ENCODE measurements around the gene EGFL8. TPM values are rescaled to one million over a fixed set of nuclear protein-coding genes. Genes with fewer than 3 reads are reported as not detected.

Gene EGFL8
- total and polyA plus RNA-seq, 2 of the 8 experiments (the other 6 are each of a cell fraction or from before 2014, with no cell fraction given) = 5.0 to 9.2 TPM

DNA sequence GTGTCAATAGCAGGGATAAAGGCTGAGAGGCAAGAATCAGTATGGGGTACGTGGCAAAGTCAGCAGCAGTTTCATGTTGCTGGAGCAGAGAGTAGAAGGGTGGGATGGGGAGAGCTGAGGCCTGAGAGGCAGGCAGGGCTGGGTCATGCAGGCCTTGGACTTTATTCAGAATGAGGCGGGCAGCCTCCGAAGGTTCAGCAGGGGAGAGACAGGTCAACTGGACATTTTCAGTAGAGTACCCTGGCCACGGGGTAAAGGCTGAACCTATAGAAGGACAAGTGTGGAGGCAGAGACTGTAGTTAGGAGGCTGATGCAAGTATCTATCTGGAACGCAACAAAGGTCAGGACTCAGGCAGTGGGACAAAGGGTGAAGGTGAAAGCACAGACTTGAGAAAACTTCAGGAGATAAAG lies 45.8 kb downstream of the EGFL8 start:
- H3K23ac ChIP-seq (ENCODE audit: insufficient read length) = no peak overlapping the region
- H2BK12ac ChIP-seq (ENCODE audit: low read depth, low read length) = no peak overlapping the region
- H3K27ac ChIP-seq (ENCODE audit: low read depth, low read length) = no peak overlapping the region
- H2BK5ac ChIP-seq (ENCODE audit: low read depth, low read length) = no peak overlapping the region
- no peak for FAIRE-seq
- no peak overlapping the region for H3K9ac ChIP-seq (replicated peaks in 1 of 4; ENCODE audit: extremely low read depth in 1 of 4, low read depth in 3 of 4, low read length in 3 of 4)
- H3K56ac ChIP-seq (replicated peaks; ENCODE audit: insufficient read length, low read depth, low read length) = no peak overlapping the region
- no peaks in the 10 kb centered on the region for H3K23me2 ChIP-seq (ENCODE audit: low read depth, low read length)
- no peak overlapping the region for H4K5ac ChIP-seq (ENCODE audit: insufficient read length, low read depth, low read length)
- no peak overlapping the region for H3K4me2 ChIP-seq (ENCODE audit: insufficient read depth in 1 of 2, low read depth in 2 of 2, low read length in 2 of 2)
- no peak overlapping the region for H2AK5ac ChIP-seq (ENCODE audit: low read depth, low read length)
- H3K79me1 ChIP-seq (ENCODE audit: low read depth, low read length) = no peaks in the 10 kb centered on the region; the same call in 1 of the 2 replicates
- H3K18ac ChIP-seq (ENCODE audit: extremely low read depth, low read length) = no peak overlapping the region
- H2BK120ac ChIP-seq (replicated peaks; ENCODE audit: low read depth, low read length) = no peak overlapping the region
- no peak overlapping the region for H2BK20ac ChIP-seq (ENCODE audit: low read length)
- H3K14ac ChIP-seq (ENCODE audit: insufficient read length) = no peak overlapping the region
- no peak overlapping the region for H4K8ac ChIP-seq (ENCODE audit: extremely low read depth, insufficient read depth, low read length)
- H3K36me3 ChIP-seq (ENCODE audit: control insufficient read depth in 2 of 4, insufficient read depth in 4 of 4, low read length in 3 of 4) = no peaks in the 10 kb centered on the region
- DNase-seq (ENCODE audit: low read depth in 1 of 2, low spot score in 2 of 2) = no peak
- ChIA-PET POLR2A (ENCODE audit: partially characterized antibody) (no interaction called here), CTCF (ENCODE audit: partially characterized antibody) (no interaction called here)
- H3K4me3 ChIP-seq (ENCODE audit: extremely low read depth in 1 of 4, insufficient read depth in 2 of 4, low read depth in 3 of 4, low read length in 4 of 4) = no peak overlapping the region
- H2BK15ac ChIP-seq (ENCODE audit: low read length) = no peak overlapping the region
- H3K9me3 ChIP-seq (ENCODE audit: insufficient read depth in 2 of 2, low read depth in 1 of 2, low read length in 1 of 2) = no peaks in the 10 kb centered on the region
- no peak overlapping the region for H2AFZ ChIP-seq (ENCODE audit: low read length)
- H4K20me1 ChIP-seq (replicated peaks in 1 of 2; ENCODE audit: control insufficient read depth in 1 of 2, insufficient read depth in 2 of 2, low read length in 2 of 2) = no peaks in the 10 kb centered on the region
- no peak overlapping the region for H3K4ac ChIP-seq (replicated peaks; ENCODE audit: insufficient read length, low read depth, low read length)
- H3K4me1 ChIP-seq (replicated peaks in 1 of 4; ENCODE audit: control insufficient read depth in 3 of 4, insufficient read depth in 4 of 4, low read length in 3 of 4) = no peaks in the 10 kb centered on the region
- no peaks in the 10 kb centered on the region for H3K79me2 ChIP-seq (ENCODE audit: control insufficient read depth in 1 of 2, insufficient read depth in 2 of 2, low read length in 2 of 2)
- H4K91ac ChIP-seq (replicated peaks; ENCODE audit: insufficient read length, low read length) = no peak overlapping the region
- H3K27me3 ChIP-seq (replicated peaks in 1 of 4; ENCODE audit: control insufficient read depth in 3 of 4, extremely low read depth in 1 of 4, insufficient read depth in 3 of 4, low read length in 3 of 4) = no peaks in the 10 kb centered on the region
- 90% methylated on average over 5 of the region's 5 CpGs; no CpG with 5 or more reads in 1 of the 2 experiments for WGBS, 2 experiments (ENCODE audit: extremely low coverage in 1 of 2, insufficient coverage in 1 of 2, insufficient read length in 1 of 2, insufficient replicate concordance in 2 of 2, low coverage in 1 of 2, low lambda C conversion rate in 2 of 2, missing lambda C conversion rate in 1 of 2)
- TF ChIP-seq JUN (IDR thresholded peaks at IDR 0.05; ENCODE audit: low read depth, low read length) = no peak
- no peak for TF ChIP-seq EP300 (IDR thresholded peaks at IDR 0.05; ENCODE audit: borderline replicate concordance in 1 of 2, low read depth in 2 of 2, low read length in 2 of 2)
- no peak for TF ChIP-seq HDAC6 (IDR thresholded peaks at IDR 0.05; ENCODE audit: low read depth, low read length)
- no peak for TF ChIP-seq CTCF (IDR thresholded peaks at IDR 0.05; ENCODE audit: control extremely low read depth in 1 of 3, insufficient read depth in 1 of 3, low read depth in 1 of 3, low read length in 3 of 3)
- no peak for TF ChIP-seq TBP (IDR thresholded peaks at IDR 0.05; ENCODE audit: low read depth, low read length)
- TF ChIP-seq ASH2L (IDR thresholded peaks at IDR 0.05; ENCODE audit: low read length) = no peak
- no peak for TF ChIP-seq CTBP2 (IDR thresholded peaks at IDR 0.05; ENCODE audit: borderline replicate concordance, insufficient read depth, insufficient read length, low read length)
- no peak for TF ChIP-seq ZNF274 (IDR thresholded peaks at IDR 0.05; ENCODE audit: borderline replicate concordance, extremely low read depth, low read length)
- TF ChIP-seq KDM4A (IDR thresholded peaks at IDR 0.05; ENCODE audit: low read depth, low read length, severe bottlenecking) = no peak
- TF ChIP-seq, protein P1, sequence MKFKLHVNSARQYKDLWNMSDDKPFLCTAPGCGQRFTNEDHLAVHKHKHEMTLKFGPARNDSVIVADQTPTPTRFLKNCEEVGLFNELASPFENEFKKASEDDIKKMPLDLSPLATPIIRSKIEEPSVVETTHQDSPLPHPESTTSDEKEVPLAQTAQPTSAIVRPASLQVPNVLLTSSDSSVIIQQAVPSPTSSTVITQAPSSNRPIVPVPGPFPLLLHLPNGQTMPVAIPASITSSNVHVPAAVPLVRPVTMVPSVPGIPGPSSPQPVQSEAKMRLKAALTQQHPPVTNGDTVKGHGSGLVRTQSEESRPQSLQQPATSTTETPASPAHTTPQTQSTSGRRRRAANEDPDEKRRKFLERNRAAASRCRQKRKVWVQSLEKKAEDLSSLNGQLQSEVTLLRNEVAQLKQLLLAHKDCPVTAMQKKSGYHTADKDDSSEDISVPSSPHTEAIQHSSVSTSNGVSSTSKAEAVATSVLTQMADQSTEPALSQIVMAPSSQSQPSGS (IDR thresholded peaks at IDR 0.05; ENCODE audit: low read length) = no peak

Measured in H1 (cell line).